Measurements from ENCODE around the gene GPR132.

GRCh38 chr14:105015242-105015641 is 50.0 kb downstream of the GPR132 start:
- TF ChIP-seq CTCF (IDR thresholded peaks at IDR 0.05 in 8 of 11, conservative IDR thresholded peaks at IDR 0.05 in 3 of 11) (no peak), POLR2A (IDR thresholded peaks at IDR 0.05) (no peak)
